ENCODE data around the gene ARMC12. TPM values are rescaled to one million over a fixed set of nuclear protein-coding genes. Genes with fewer than 3 reads are reported as not detected.

ARMC12 gene
- total and polyA plus RNA-seq, 12 donors, result 0.29 to 44.7 (median 1.2) TPM; not detected in 1

GRCh38 chr6:35797837-35798526, 61.1 kb downstream of the ARMC12 start:
- H3K27ac ChIP-seq, result no peak overlapping the region
- WGBS, 4 donors, result 81 to 89% (median 84%) methylated on average over 8 of the region's 8 CpGs

More at GRCh38 chr6:35797837-35798526, 61.1 kb downstream of the ARMC12 start:
- no peak for DNase-seq
- Histone ChIP-seq H3K27me3 (no peaks in the 10 kb centered on the region), H3K9me3 (replicated peaks in 1 of 3) (no peaks in the 10 kb centered on the region), H3K4me3 (no peak overlapping the region), H3K4me1 (replicated peaks in 1 of 2) (no peaks in the 10 kb centered on the region), H3K36me3 (replicated peaks in 1 of 2) (no peaks in the 10 kb centered on the region)
- no peak for TF ChIP-seq CTCF (IDR thresholded peaks at IDR 0.05)
- no peak for TF ChIP-seq POLR2A (IDR thresholded peaks at IDR 0.05)
- intact Hi-C loops (cut with DNase I), result no loop called here

Other genes starting within 250 kb of the ARMC12 start
- 10 to 100 TPM in 3 of 9 donors, 1 to 10 TPM in 6; 1.4 to 14.3 (median 8.4) TPM for gene TEAD3, start 240.0 kb upstream of the ARMC12 start, total RNA-seq
- gene TEAD3, start 240.0 kb upstream of the ARMC12 start, polyA plus RNA-seq, result 10 to 100 TPM in 2 of 3 donors, 1 to 10 TPM in 1; 5.5 to 15.5 (median 12.2) TPM
- under 1 TPM in 1 of 9 donors, not detected in 8; 0.06 TPM for gene TULP1, start 224.1 kb upstream of the ARMC12 start, total RNA-seq
- gene TULP1, start 224.1 kb upstream of the ARMC12 start, polyA plus RNA-seq, result under 1 TPM in 2 of 3 donors, not detected in 1; 0.07 to 0.80 TPM
- gene FKBP5, start 48.1 kb upstream of the ARMC12 start, total RNA-seq, result 100 to 1,000 TPM in 7 of 9 donors, 10 to 100 TPM in 2; 19.7 to 234 (median 120) TPM
- 100 to 1,000 TPM in 1 of 3 donors, 10 to 100 TPM in 2; 23.8 to 163 (median 65.7) TPM for gene FKBP5, start 48.1 kb upstream of the ARMC12 start, polyA plus RNA-seq
- not detected for gene CLPSL2, start 39.6 kb downstream of the ARMC12 start, total RNA-seq
- gene CLPSL2, start 39.6 kb downstream of the ARMC12 start, polyA plus RNA-seq, result not detected
- not detected for gene CLPSL1, start 44.0 kb downstream of the ARMC12 start, total RNA-seq
- gene CLPSL1, start 44.0 kb downstream of the ARMC12 start, polyA plus RNA-seq, result not detected
- 1 to 10 TPM in 2 of 9 donors, under 1 TPM in 1, not detected in 6; 0.70 to 5.1 (median 4.7) TPM for gene CLPS, start 60.3 kb downstream of the ARMC12 start, total RNA-seq
- gene CLPS, start 60.3 kb downstream of the ARMC12 start, polyA plus RNA-seq, result 1 to 10 TPM in 1 of 3 donors, not detected in 2; 1.5 TPM
- under 1 TPM in 2 of 9 donors, not detected in 7; 0.06 to 0.14 TPM for gene LHFPL5, start 68.3 kb downstream of the ARMC12 start, total RNA-seq
- gene LHFPL5, start 68.3 kb downstream of the ARMC12 start, polyA plus RNA-seq, result under 1 TPM in 1 of 3 donors, not detected in 2; 0.13 TPM
- gene SRPK1, start 184.1 kb downstream of the ARMC12 start, total RNA-seq, result 10 to 100 TPM; 11.5 to 37.7 (median 18.0) TPM
- 10 to 100 TPM in 1 of 3 donors, 1 to 10 TPM in 2; 5.1 to 15.1 (median 8.2) TPM for gene SRPK1, start 184.1 kb downstream of the ARMC12 start, polyA plus RNA-seq